HG03103 (cell line): ENCODE results near the gene GABRB1.
"Not testable (repeated sequence)": the region's sequence is repeated elsewhere in the genome, so short reads cannot be mapped to it uniquely, and the experiment has no call there.

ENCODE experiments used
- ATAC-seq: cut with Tn5 transposase; IDR thresholded peaks from one replicate; pipeline ENCODE4 v1.9.1; 2021; ENCODE audit warnings: low read depth; ENCODE audit not compliant: unreplicated experiment

GABRB1 gene

DNA sequence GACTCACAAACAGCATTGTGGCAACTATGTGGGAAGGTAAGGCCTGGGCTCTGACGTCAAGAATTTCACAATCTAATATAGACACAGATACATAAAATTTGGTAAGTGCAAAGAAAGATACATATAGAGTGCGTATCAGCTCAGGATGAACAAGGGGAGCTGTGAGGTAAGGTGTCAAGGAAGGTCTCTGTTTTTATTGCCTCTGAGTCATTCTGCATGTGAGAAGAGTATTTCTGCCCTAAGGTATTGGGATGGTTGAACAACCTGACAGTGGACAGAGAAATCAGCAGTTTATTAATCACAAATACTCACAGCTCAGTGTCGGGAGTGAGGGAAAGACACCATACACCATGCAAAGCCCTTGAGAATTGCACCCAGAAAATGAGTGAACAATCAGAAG lies 342.3 kb downstream of the GABRB1 start:
- no peak for ATAC-seq

GRCh38 chr4:47374477-47374876 lies 343.1 kb downstream of the GABRB1 start:
- ATAC-seq: no peak

GRCh38 chr4:47378021-47378530 lies 346.7 kb downstream of the GABRB1 start:
- not testable (repeated sequence) for ATAC-seq

GRCh38 chr4:47381172-47381571 lies 349.8 kb downstream of the GABRB1 start:
- no peak for ATAC-seq

GRCh38 chr4:47382846-47383360 lies 351.5 kb downstream of the GABRB1 start:
- no peak for ATAC-seq

- ATAC-seq: no peak
These were observed 352.6 kb downstream of the GABRB1 start for GRCh38 chr4:47383829-47384427.

- no peak for ATAC-seq
These were observed 354.8 kb downstream of the GABRB1 start for GRCh38 chr4:47386146-47386545.

GRCh38 chr4:47386561-47387235 lies 355.3 kb downstream of the GABRB1 start:
- no peak for ATAC-seq

GRCh38 chr4:47390428-47391125 lies 359.2 kb downstream of the GABRB1 start:
- ATAC-seq: no peak

- ATAC-seq: peak; percentile 64
These were observed 359.9 kb downstream of the GABRB1 start for GRCh38 chr4:47391256-47391655.

DNA sequence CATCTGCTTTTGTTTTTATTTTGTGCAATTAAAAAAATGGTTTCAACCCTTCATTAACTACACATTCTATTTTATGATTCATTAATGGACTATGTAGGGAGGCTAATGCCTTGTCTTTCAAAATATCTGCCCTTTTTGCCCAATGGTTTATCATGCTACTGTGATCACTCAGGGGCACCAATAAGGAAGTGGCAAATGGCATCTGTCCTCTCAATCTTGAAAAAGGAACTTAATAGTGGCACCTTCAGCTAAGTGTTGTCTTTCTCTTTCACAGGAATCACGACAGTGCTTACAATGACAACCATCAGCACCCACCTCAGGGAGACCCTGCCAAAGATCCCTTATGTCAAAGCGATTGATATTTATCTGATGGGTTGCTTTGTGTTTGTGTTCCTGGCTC lies 375.0 kb downstream of the GABRB1 start:
- ATAC-seq: no peak

DNA sequence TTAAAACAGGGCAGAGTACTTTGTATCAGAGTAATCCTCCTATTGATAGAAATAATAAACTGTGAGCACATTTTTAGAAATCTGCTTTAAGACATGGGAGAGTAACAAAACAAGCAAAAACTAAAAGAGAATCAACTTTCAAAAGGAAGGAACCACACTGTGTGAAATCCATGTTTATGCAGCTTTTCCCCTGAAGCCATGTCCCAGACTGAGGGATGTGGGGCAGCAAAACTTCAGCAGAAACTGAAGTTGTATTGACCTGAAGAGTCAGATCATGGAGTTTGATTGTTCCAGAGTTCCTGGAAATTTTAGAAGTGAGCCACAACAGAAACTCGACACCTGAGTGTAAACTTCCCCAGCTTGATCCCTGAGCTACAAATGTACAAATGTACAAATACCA lies 378.9 kb downstream of the GABRB1 start:
- ATAC-seq: no peak

DNA sequence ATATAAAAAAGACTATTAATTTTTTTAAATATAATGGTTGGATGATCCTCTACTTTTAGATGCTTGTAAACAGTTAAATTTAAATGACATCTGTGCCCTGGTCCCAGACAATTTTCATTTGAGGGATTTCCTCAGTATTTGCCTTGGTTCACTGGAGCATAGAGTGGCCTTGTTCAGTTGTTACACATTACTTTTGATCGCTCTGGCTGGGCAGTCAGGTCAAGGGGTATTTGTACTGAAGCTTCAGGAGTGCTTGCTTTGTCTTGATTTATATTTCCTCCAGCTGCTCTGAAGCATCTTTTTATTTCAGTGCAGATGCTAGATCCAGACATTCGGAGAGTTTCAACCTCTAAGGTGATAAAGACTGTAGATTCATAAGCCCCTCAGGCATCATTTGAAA lies 382.2 kb downstream of the GABRB1 start:
- ATAC-seq: no peak

DNA sequence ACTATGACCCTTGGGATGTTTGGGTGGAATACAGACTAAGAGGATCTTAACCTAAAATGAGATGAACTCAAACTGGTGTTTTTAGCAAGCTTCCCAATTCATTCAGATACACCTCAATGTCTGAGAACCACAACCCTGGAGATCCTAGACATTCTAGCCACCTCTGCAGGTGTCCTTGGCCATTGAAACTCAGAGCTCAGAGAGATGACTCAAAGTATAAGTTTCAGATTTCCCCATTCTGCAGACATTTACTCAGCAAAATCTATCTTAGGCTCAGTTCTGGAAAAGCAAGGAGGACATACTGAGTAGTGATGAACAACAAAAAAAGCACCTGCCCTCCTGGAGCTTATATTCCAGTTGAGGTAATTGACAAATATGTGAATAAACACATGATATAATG lies 384.4 kb downstream of the GABRB1 start:
- peak; percentile 69 for ATAC-seq

- ATAC-seq: no peak
These were observed 386.8 kb downstream of the GABRB1 start for GRCh38 chr4:47418147-47418546.

DNA sequence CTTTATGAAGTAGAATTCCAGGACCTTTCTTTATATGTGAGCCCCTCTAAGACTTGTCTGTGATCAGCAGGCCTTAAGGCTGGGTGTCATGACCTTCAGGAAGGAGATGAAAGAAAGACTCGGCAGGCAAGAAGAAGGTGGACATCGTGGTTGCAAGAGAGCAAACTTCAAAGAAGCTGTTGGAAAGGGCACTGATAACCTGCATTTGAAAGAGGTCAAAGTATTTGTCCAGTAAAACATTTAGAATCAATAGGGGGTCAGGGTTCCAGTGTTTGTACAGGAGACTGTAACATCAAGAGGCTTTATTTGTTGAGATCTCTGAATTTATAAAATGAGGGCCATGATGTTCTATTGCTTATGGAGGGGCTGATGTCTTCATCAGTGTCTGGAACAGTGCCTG lies 387.9 kb downstream of the GABRB1 start:
- ATAC-seq: no peak

- ATAC-seq: no peak
These were observed 394.3 kb downstream of the GABRB1 start for GRCh38 chr4:47425628-47426027.

DNA sequence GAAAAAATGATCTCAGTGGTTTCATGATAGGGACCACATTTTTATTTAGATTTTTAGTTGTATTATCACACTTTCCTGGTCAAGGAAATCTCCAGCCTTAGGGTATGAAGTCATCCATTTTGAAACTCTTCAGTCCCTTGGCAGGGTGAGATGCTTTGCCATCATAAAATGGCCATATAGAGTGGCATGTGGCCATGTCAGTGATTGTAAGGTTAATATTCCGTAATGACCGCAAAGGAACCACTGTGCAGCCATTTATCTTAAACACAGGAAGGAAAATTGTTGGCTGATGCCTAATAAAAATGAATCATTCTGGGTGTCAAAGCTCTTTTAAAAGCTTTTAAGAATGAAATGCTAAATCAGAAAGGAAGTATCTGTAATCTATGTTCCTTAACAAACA lies 396.6 kb downstream of the GABRB1 start:
- no peak for ATAC-seq

DNA sequence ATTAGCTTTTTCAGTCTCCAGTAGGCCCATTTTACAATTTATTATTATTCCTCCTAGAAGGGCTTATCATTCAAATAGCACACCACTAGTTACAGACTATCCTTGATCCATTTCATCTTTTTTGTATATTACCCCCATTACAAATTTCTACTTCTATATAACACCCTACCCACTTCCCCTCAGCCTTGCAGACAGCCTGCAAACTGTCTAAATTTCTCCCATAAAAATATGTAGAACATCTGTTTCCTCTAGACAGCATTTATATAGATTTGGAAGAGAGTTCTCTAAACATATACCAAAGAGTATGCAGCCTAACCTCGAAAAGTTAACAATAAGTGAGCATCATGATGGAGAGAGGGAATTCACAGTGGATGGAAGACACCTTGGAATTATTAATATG lies 401.4 kb downstream of the GABRB1 start:
- no peak for ATAC-seq

DNA sequence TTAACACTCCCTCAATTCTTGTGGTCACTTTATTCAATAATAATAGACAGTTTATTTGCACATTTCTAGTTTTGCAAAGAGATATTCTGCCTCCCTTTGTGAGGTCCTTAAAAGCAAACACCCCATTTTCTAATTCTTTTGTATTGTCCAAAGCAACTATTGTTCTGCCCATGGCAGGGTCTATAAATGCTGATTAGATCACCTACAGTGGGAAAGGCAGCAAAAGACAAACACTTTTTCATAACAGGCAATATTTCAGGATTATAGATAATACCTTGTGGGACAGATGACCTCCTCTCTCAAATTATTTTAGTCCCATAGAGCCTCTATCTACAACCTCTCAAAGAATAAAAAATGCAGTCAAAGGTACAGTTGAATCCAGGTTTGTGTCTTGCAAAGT lies 403.6 kb downstream of the GABRB1 start:
- ATAC-seq: no peak

DNA sequence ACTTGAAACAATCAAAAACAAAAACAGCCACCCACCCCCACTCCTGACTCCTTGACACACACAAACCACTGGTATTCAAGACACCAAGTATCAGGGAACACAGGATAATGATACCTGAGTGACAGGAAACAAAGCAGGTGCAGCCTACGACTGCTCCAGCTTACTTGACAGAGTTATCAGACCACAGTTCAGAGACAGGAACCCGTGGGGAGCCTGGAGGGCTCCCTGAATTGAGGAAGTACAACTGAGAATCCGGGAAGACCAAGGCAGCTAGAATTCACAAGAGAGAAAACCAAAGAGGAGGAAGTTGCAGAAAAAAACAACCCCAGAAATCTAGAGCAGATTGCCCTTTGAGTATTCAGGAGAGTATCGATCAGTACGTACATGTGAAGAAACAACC lies 411.6 kb downstream of the GABRB1 start:
- ATAC-seq: peak; percentile 79

- no peak for ATAC-seq
These were observed 412.7 kb downstream of the GABRB1 start for GRCh38 chr4:47444031-47444430.
